IMR-90 (cell line): ENCODE results near the gene DDX42. TPM values are rescaled to one million over a fixed set of nuclear protein-coding genes. Genes with fewer than 3 reads are reported as not detected.

Experiments
- ATAC-seq: fragments of 200-7000 bp; cut with Tn5 transposase; 2 replicates; pipeline ENCODE4 v1.9.1; 2020; ENCODE audit warnings: low read depth, mild to moderate bottlenecking, moderate library complexity
- BruUV-seq: library from RNA; stranded (reverse); fragments of 400-500 nt; replicated peaks from 2 replicates; lab custom pipeline; 2021; lab: Mats Ljungman, UMichigan
- CTCF ChIA-PET: fragments of 300-600 bp; formaldehyde crosslinking; extraction: SDS; loops from one replicate; lab custom pipeline; 2021; ENCODE audit warnings: antibody characterized with exemption; lab: Yijun Ruan, JAX
- POLR2A ChIA-PET: fragments of 300-600 bp; sonication (Branson Sonifier 250); formaldehyde crosslinking; loops from one replicate; lab custom pipeline; 2022; ENCODE audit warnings: antibody characterized with exemption; ENCODE audit not compliant: unreplicated experiment; lab: Charles Lee
- DNase-seq: peaks from one replicate; pipeline ENCODE4 v3.0.0; 2013
- H2AFZ ChIP-seq: replicated peaks from 2 replicates; pipeline ENCODE3; 2013; ENCODE audit warnings: low read length, mild to moderate bottlenecking; ENCODE audit not compliant: poor library complexity
- H2AK5ac ChIP-seq: 2 replicates; pipeline ENCODE4 v1.6.1; 2013; ENCODE audit warnings: low read depth, low read length, inconsistent platforms
- H2AK9ac ChIP-seq: replicated peaks from 2 replicates; pipeline ENCODE3; 2013; ENCODE audit warnings: mild to moderate bottlenecking, low read depth, low read length, moderate library complexity; ENCODE audit not compliant: poor library complexity
- H2BK120ac ChIP-seq: 2 replicates; pipeline ENCODE4 v1.6.1; 2013; ENCODE audit warnings: low read depth, low read length, inconsistent platforms
- H2BK15ac ChIP-seq: 3 replicates; pipeline ENCODE4 v1.6.1; 2013; ENCODE audit warnings: low read depth, low read length, inconsistent platforms
- H2BK20ac ChIP-seq: 2 replicates; pipeline ENCODE4 v1.6.1; 2013; ENCODE audit warnings: low read depth, mild to moderate bottlenecking, inconsistent platforms, low read length, moderate library complexity
- H2BK5ac ChIP-seq: 2 replicates; pipeline ENCODE4 v1.6.1; 2013; ENCODE audit warnings: mild to moderate bottlenecking, low read depth, low read length, inconsistent platforms; ENCODE audit not compliant: poor library complexity, severe bottlenecking
- H3K14ac ChIP-seq: replicated peaks from 2 replicates; pipeline ENCODE4 v1.6.1; 2013; ENCODE audit warnings: low read depth, low read length, inconsistent platforms
- H3K18ac ChIP-seq: 2 replicates; pipeline ENCODE4 v1.6.1; 2013; ENCODE audit warnings: low read depth, low read length, control low read depth
- H3K23ac ChIP-seq: 2 replicates; pipeline ENCODE4 v1.6.1; 2013; ENCODE audit warnings: low read depth, low read length, inconsistent platforms
- H3K27ac ChIP-seq: 2 replicates; pipeline ENCODE4 v1.5.1; 2013; ENCODE audit warnings: mild to moderate bottlenecking, control low read depth, low read length; ENCODE audit not compliant: insufficient read depth
- H3K27me3 ChIP-seq: 2 replicates; pipeline ENCODE4 v1.6.1; 2013; ENCODE audit warnings: low read length; ENCODE audit not compliant: control insufficient read depth, insufficient read depth
- H3K36me3 ChIP-seq: 2 replicates; pipeline ENCODE4 v1.6.1; 2013; ENCODE audit warnings: low read length, mixed read lengths; ENCODE audit not compliant: control insufficient read depth, insufficient read depth
- H3K4ac ChIP-seq: 2 replicates; pipeline ENCODE4 v1.6.1; 2013; ENCODE audit warnings: low read depth, low read length, inconsistent platforms
- H3K4me1 ChIP-seq: 2 replicates; pipeline ENCODE4 v1.6.1; 2013; ENCODE audit warnings: low read length, mixed read lengths; ENCODE audit not compliant: control insufficient read depth, insufficient read depth
- H3K4me2 ChIP-seq: 2 replicates; pipeline ENCODE4 v1.6.1; 2013; ENCODE audit warnings: low read depth, mild to moderate bottlenecking, control low read depth, low read length, moderate library complexity
- H3K4me3 ChIP-seq: 2 replicates; pipeline ENCODE4 v1.5.1; 2013; ENCODE audit warnings: low read depth, mild to moderate bottlenecking, control low read depth, low read length, moderate library complexity; ENCODE audit not compliant: insufficient read depth
- H3K56ac ChIP-seq: 2 replicates; pipeline ENCODE4 v1.6.1; 2013; ENCODE audit warnings: low read length, inconsistent platforms; ENCODE audit not compliant: insufficient read depth; ENCODE audit errors: extremely low read depth
- H3K79me1 ChIP-seq, 2 experiments: 2 replicates each; pipeline ENCODE4 v1.6.1; 2013; ENCODE audit warnings: low read length in 2 of 2, inconsistent platforms in 1 of 2, low read depth in 1 of 2
- H3K9ac ChIP-seq: 2 replicates; pipeline ENCODE4 v1.6.1; 2013; ENCODE audit warnings: low read depth, low read length, control low read depth
- H3K9me1 ChIP-seq: 2 replicates; pipeline ENCODE4 v1.6.1; 2013; ENCODE audit warnings: low read length, inconsistent platforms; ENCODE audit not compliant: insufficient read depth
- H3K9me3 ChIP-seq: 2 replicates; pipeline ENCODE4 v1.6.1; 2013; ENCODE audit warnings: low read length; ENCODE audit not compliant: control insufficient read depth, insufficient read depth
- H4K20me1 ChIP-seq: 2 replicates; pipeline ENCODE4 v1.6.1; 2013; ENCODE audit warnings: low read length, inconsistent platforms; ENCODE audit not compliant: insufficient read depth
- H4K5ac ChIP-seq: 2 replicates; pipeline ENCODE4 v1.6.1; 2013; ENCODE audit warnings: mild to moderate bottlenecking, low read depth, low read length, control low read depth
- H4K8ac ChIP-seq, 2 experiments: 2 replicates each; pipeline ENCODE4 v1.6.1; 2013; ENCODE audit warnings: low read depth in 2 of 2, low read length in 2 of 2, control low read depth in 1 of 2, inconsistent platforms in 1 of 2
- H4K91ac ChIP-seq: 2 replicates; pipeline ENCODE4 v1.6.1; 2013; ENCODE audit warnings: low read depth, low read length, inconsistent platforms; ENCODE audit not compliant: insufficient read depth
- FOS ChIP-seq: fragments of 150-350 bp; IDR thresholded peaks from 2 replicates; pipeline ENCODE4 v1.6.1; 2016; ENCODE audit warnings: low read depth, low read length
- MAFK ChIP-seq: IDR thresholded peaks from 2 replicates; pipeline ENCODE4 v1.6.1; 2012; ENCODE audit warnings: low read depth, low read length, improper control_type of control experiment
- NFE2L2 ChIP-seq: fragments of 150-350 bp; IDR thresholded peaks from 2 replicates; pipeline ENCODE4 v1.6.1; 2016; ENCODE audit warnings: low read depth, mild to moderate bottlenecking, low read length
- WGBS, 2 experiments: methylation state at CpG; one replicate each; pipeline versions ENCODE4 v1.1.5 to v1.1.7; 2013; ENCODE audit warnings: missing lambda C conversion rate in 2 of 2; ENCODE audit not compliant: insufficient read length in 1 of 2; ENCODE audit errors: extremely low coverage in 2 of 2; 5-methylcytosine and 5-hydroxymethylcytosine counted together
- dilution Hi-C: fragments of 300-500 bp; cut with HindIII; formaldehyde crosslinking; loops from one replicate; pipeline ENCODE4 v1.14.3; 2018; ENCODE audit warnings: low sequenced_read_pairs; ENCODE audit not compliant: unreplicated experiment
- in situ Hi-C: fragments of 300-500 bp; cut with MboI; formaldehyde crosslinking; loops from 3 replicates; pipeline ENCODE4 v1.14.3; 2019; ENCODE audit warnings: low sequenced_read_pairs, inconsistent platforms, mixed read lengths
- intact Hi-C: fragments of 100-400 bp; cut with micrococcal nuclease; formaldehyde crosslinking; loops from 2 replicates; pipeline ENCODE4 v1.10.0; 2022
- polyA plus RNA-seq, 3 experiments: library from polyadenylated mRNA; depleted of rRNA; stranded (reverse); fragments of >200 nt; gene quantifications; 2 replicates each; pipeline ENCODE4 v1.2.3, GENCODE V29; 2012; ENCODE audit warnings: low replicate concordance in 1 of 3
- total RNA-seq: library from RNA; depleted of rRNA; stranded (reverse); fragments of >200 nt; gene quantifications from 2 replicates; pipeline ENCODE4 v1.2.3, GENCODE V29; 2012

The DDX42 gene
- total and polyA plus RNA-seq, 2 of the 4 experiments (the other 2 are of a cell fraction): 75.8 to 91.5 TPM

DNA sequence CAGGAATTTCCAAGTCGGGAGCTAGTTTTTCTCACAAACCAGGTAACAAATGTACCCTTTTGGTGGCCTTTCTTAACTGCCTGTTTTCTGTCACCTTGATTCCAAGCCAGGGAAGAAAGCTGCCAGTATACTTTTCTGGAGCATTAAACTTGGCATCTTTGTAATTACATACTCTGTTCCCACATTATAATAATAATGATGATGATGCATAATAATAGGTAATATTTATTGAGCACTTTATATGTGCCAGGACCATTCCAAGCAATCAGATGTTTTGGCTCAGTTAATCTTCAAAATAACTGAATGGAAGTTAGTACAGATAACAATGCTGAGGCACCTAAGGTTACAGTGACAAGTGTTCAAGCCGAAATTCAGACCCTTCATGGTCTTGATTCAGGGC, 42.2 kb downstream of the DDX42 start:
- H2AFZ ChIP-seq: no peak overlapping the region
- in situ Hi-C loops (no loop called here), intact Hi-C loops (no loop called here), dilution Hi-C loops (no loop called here)
- H3K23ac ChIP-seq: peak overlapping the region; percentile 57
- BruUV-seq: no TSS peak
- 100% methylated on average over 1 of the region's 2 CpGs; no CpG with 5 or more reads in 1 of the 2 experiments for WGBS, 2 experiments
- ATAC-seq (no peak; the same call in 1 of the 2 replicates), DNase-seq (no peak)
- H2BK15ac ChIP-seq: no peak overlapping the region
- H2BK5ac ChIP-seq: peak overlapping the region; percentile 87
- H3K4ac ChIP-seq: peak overlapping the region; percentile 64
- peak overlapping the region; percentile 42; the same call in 1 of the 2 replicates for H3K4me2 ChIP-seq
- H3K4me3 ChIP-seq: no peak overlapping the region
- peaks cover 15% of the 10 kb centered on the region for H3K9me1 ChIP-seq
- peak overlapping the region; percentile 83; the same call in 1 of the 2 replicates for H3K18ac ChIP-seq
- H2AK5ac ChIP-seq: peak overlapping the region; percentile 75
- peak overlapping the region; percentile 68 for H3K9ac ChIP-seq
- ChIA-PET POLR2A (interaction anchor here (0.6 kb wide), 1 partner anchor 18 kb away, joined by 3 read pairs; no protein-coding TSS in a partner anchor), CTCF (interaction anchor here (1.4 kb wide), 1 partner anchor 17 kb away, joined by 5 read pairs; no protein-coding TSS in a partner anchor)
- H3K4me1 ChIP-seq: peaks cover 20% of the 10 kb centered on the region
- H4K8ac ChIP-seq: peak overlapping the region in 1 of 2 experiments; percentile 61; a peak in 2 of 4 replicates
- TF ChIP-seq MAFK (peak; percentile 30; the same call in 1 of the 2 replicates), FOS (no peak), NFE2L2 (no peak)
- no peaks in the 10 kb centered on the region for H3K27me3 ChIP-seq
- peaks cover 35 to 60% of the 10 kb centered on the region in 2 experiments for H3K79me1 ChIP-seq
- H2BK20ac ChIP-seq: peak overlapping the region; percentile 22; the same call in 1 of the 2 replicates
- H4K5ac ChIP-seq: peak overlapping the region; percentile 52; the same call in 1 of the 2 replicates
- no peak overlapping the region for H3K56ac ChIP-seq
- peaks cover 26% of the 10 kb centered on the region for H4K20me1 ChIP-seq
- peaks cover 81% of the 10 kb centered on the region for H3K36me3 ChIP-seq
- H4K91ac ChIP-seq: no peak overlapping the region
- peak overlapping the region; percentile 72 for H3K14ac ChIP-seq
- H3K9me3 ChIP-seq: no peaks in the 10 kb centered on the region
- peak overlapping the region; percentile 38; the same call in 1 of the 2 replicates for H2BK120ac ChIP-seq
- H3K27ac ChIP-seq: peak overlapping the region; percentile 62; the same call in 1 of the 2 replicates
- no peak overlapping the region for H2AK9ac ChIP-seq
